Ectodermal cell (in vitro differentiated cells): Measurements from ENCODE around the gene FNDC1.
"Not testable (repeated sequence)": the region's sequence is repeated elsewhere in the genome, so short reads cannot be mapped to it uniquely, and the experiment has no call there.

Source experiments
- H3K27ac ChIP-seq: 2 replicates; pipeline ENCODE4 v1.7.0; 2013; ENCODE audit warnings: mild to moderate bottlenecking, low read depth, low read length; ENCODE audit not compliant: insufficient read depth, poor library complexity, severe bottlenecking
- H3K27me3 ChIP-seq: 2 replicates; pipeline ENCODE4 v1.7.0; 2013; ENCODE audit warnings: mild to moderate bottlenecking, low read length; ENCODE audit not compliant: insufficient read depth, control insufficient read depth, poor library complexity, severe bottlenecking
- H3K36me3 ChIP-seq: one replicate; pipeline ENCODE4 v1.7.0; 2013; ENCODE audit warnings: low read length; ENCODE audit not compliant: control insufficient read depth, insufficient read depth
- H3K4me1 ChIP-seq: one replicate; pipeline ENCODE4 v1.7.0; 2013; ENCODE audit warnings: low read length; ENCODE audit not compliant: control insufficient read depth, insufficient read depth
- H3K4me3 ChIP-seq: 2 replicates; pipeline ENCODE4 v1.7.0; 2013; ENCODE audit warnings: low read depth, low read length, control low read depth; ENCODE audit not compliant: insufficient read depth
- H3K9me3 ChIP-seq: 2 replicates; pipeline ENCODE4 v1.7.0; 2013; ENCODE audit warnings: mild to moderate bottlenecking, low read length, moderate library complexity; ENCODE audit not compliant: control insufficient read depth
- WGBS, 2 experiments: methylation state at CpG; one replicate each; pipeline ENCODE4 v1.1.7; 2013; ENCODE audit warnings: missing lambda C conversion rate in 2 of 2; 5-methylcytosine and 5-hydroxymethylcytosine counted together

The FNDC1 gene

GRCh38 chr6:159267165-159267564 lies 98.0 kb downstream of the FNDC1 start:
- Histone ChIP-seq H3K27ac (no peak overlapping the region), H3K36me3 (no peaks in the 10 kb centered on the region), H3K4me3 (no peak overlapping the region), H3K9me3 (no peaks in the 10 kb centered on the region), H3K4me1 (no peaks in the 10 kb centered on the region), H3K27me3 (no peaks in the 10 kb centered on the region)
- 38 to 59% methylated on average over 3 to 4 of the region's 4 CpGs for WGBS, 2 experiments

GRCh38 chr6:159268511-159268910 lies 99.3 kb downstream of the FNDC1 start:
- H3K27ac ChIP-seq, result no peak overlapping the region
- no peaks in the 10 kb centered on the region for H3K9me3 ChIP-seq
- H3K36me3 ChIP-seq, result no peaks in the 10 kb centered on the region
- H3K4me1 ChIP-seq, result no peaks in the 10 kb centered on the region
- no peaks in the 10 kb centered on the region for H3K27me3 ChIP-seq
- H3K4me3 ChIP-seq, result no peak overlapping the region
- WGBS, 2 experiments, result 87 to 100% methylated on average over 1 of the region's 1 CpG

- Histone ChIP-seq H3K9me3 (no peaks in the 10 kb centered on the region), H3K27ac (no peak overlapping the region), H3K27me3 (no peaks in the 10 kb centered on the region), H3K4me3 (no peak overlapping the region), H3K36me3 (no peaks in the 10 kb centered on the region), H3K4me1 (no peaks in the 10 kb centered on the region)
- 81% methylated on average over 10 of the region's 10 CpGs for WGBS, 2 experiments
Observed at GRCh38 chr6:159271257-159271656, 102.1 kb downstream of the FNDC1 start.

GRCh38 chr6:159278626-159279025 lies 109.4 kb downstream of the FNDC1 start:
- Histone ChIP-seq H3K9me3 (no peaks in the 10 kb centered on the region), H3K4me1 (no peaks in the 10 kb centered on the region), H3K27me3 (no peaks in the 10 kb centered on the region), H3K4me3 (no peak overlapping the region), H3K36me3 (no peaks in the 10 kb centered on the region), H3K27ac (no peak overlapping the region)

GRCh38 chr6:159279790-159280277 lies 110.6 kb downstream of the FNDC1 start:
- WGBS, 2 experiments, result 84 to 87% methylated on average over 10 of the region's 10 CpGs
- Histone ChIP-seq H3K9me3 (no peaks in the 10 kb centered on the region), H3K36me3 (no peaks in the 10 kb centered on the region), H3K4me3 (no peak overlapping the region), H3K27ac (no peak overlapping the region), H3K4me1 (no peaks in the 10 kb centered on the region), H3K27me3 (no peaks in the 10 kb centered on the region)

GRCh38 chr6:159282421-159282820 lies 113.2 kb downstream of the FNDC1 start:
- 37 to 46% methylated on average over 4 to 5 of the region's 5 CpGs for WGBS, 2 experiments
- no peaks in the 10 kb centered on the region for H3K4me1 ChIP-seq
- no peak overlapping the region for H3K27ac ChIP-seq
- no peaks in the 10 kb centered on the region for H3K27me3 ChIP-seq
- no peaks in the 10 kb centered on the region for H3K9me3 ChIP-seq
- H3K36me3 ChIP-seq, result no peaks in the 10 kb centered on the region
- no peak overlapping the region for H3K4me3 ChIP-seq

DNA sequence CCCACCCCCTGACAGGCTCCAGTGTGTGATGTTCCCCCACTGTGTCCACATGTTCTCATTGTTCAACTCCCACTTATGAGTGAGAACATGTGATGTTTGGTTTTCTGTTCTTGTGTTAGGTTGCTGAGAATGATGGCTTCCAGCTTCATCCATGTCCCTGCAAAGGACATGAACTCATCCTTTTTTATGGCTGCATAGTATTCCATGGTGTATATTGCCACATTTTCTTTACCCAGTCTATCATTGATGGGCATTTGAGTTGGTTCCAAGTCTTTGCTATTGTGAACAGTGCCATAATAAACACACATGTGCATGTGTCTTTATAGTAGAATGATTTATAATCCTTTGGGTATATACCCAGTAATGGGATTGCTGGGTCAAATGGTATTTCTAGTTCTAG lies 115.5 kb downstream of the FNDC1 start:
- not testable (repeated sequence) for H3K9me3 ChIP-seq, H3K27me3 ChIP-seq, H3K4me3 ChIP-seq, H3K4me1 ChIP-seq, H3K36me3 ChIP-seq, H3K27ac ChIP-seq

DNA sequence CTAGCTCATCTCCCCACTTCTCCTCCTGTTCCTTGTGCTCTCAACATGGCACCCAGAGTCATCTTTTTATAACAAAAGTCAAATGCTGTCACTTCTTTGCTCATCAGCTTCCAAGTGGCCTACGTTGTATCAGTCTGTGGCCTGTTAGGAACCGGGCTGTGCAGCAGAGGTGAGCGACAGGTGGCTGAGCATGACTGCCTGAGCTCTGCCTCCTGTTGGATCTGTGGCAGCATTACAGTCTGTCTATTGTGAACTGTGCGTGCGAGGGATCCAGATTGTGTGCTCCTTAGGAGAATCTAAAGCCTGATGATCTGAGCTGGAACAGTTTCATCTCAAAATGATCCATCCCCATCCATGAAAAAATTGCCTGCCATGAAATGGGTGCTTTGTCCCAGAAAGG lies 129.6 kb downstream of the FNDC1 start:
- H3K9me3 ChIP-seq, result no peaks in the 10 kb centered on the region
- H3K4me1 ChIP-seq, result no peaks in the 10 kb centered on the region
- no peak overlapping the region for H3K27ac ChIP-seq
- H3K36me3 ChIP-seq, result no peaks in the 10 kb centered on the region
- no peaks in the 10 kb centered on the region for H3K27me3 ChIP-seq
- WGBS, 2 experiments, result 92 to 95% methylated on average over 5 of the region's 5 CpGs
- H3K4me3 ChIP-seq, result no peak overlapping the region

DNA sequence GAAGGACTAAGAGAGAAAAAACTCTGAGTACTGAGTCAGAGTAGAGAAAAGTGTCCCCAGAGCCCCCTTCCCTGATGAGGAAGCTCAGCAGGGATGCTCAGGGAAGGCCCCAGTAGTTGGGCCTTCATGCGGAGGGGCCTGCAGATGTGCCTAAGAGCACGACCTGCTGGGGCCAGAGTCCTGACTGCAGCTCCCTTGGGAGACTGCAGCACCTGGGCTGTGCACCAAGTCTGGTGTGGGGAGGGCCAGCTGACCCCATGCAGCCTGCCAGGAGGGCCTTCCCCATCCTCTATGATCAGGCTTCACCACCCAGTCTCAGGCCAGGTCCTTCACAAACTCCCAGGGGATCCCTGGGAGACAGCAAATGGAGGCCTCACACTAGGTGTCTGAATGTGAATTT lies 130.4 kb downstream of the FNDC1 start:
- Histone ChIP-seq H3K27me3 (no peaks in the 10 kb centered on the region), H3K9me3 (no peaks in the 10 kb centered on the region), H3K36me3 (no peaks in the 10 kb centered on the region), H3K4me1 (no peaks in the 10 kb centered on the region), H3K4me3 (no peak overlapping the region), H3K27ac (no peak overlapping the region)
- WGBS, 2 experiments, result 86 to 90% methylated on average over 2 of the region's 2 CpGs

- H3K27me3 ChIP-seq, result no peaks in the 10 kb centered on the region
- no peak overlapping the region for H3K27ac ChIP-seq
- 93 to 96% methylated on average over 5 of the region's 5 CpGs for WGBS, 2 experiments
- no peaks in the 10 kb centered on the region for H3K4me1 ChIP-seq
- no peaks in the 10 kb centered on the region for H3K9me3 ChIP-seq
- no peaks in the 10 kb centered on the region for H3K36me3 ChIP-seq
- no peak overlapping the region for H3K4me3 ChIP-seq
Observed at GRCh38 chr6:159301277-159301676, 132.1 kb downstream of the FNDC1 start.
